Activated naive CD4-positive, alpha-beta T cell (primary cell): ENCODE data around the gene LECT2.

ENCODE experiments used
- DNase-seq, 4 experiments: peaks; one replicate each; lab custom pipeline; 2025; lab: John Stamatoyannopoulos, UW

LECT2 gene

DNA sequence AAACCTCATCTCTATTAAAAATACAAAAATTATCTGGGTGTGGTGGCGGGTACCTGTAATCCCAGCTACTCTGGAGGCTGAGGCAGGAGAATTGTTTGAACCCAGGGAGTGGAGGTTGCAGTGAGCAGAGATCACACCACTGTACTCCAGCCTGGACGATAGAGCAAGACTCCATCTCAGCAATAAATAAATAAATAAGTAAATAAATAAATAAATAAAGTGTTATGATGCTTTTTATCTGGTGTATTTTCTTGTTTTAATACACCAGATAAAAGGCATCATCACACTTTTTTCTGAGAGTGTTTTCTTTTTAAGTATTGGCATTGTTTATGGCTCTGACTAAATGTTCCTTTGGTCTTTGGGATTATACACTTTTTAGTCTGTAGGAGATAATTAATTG is 24.2 kb upstream of the LECT2 start:
- no peak for DNase-seq

- no peak for DNase-seq
Observed at GRCh38 chr5:135978212-135978631, 23.4 kb upstream of the LECT2 start.

DNA sequence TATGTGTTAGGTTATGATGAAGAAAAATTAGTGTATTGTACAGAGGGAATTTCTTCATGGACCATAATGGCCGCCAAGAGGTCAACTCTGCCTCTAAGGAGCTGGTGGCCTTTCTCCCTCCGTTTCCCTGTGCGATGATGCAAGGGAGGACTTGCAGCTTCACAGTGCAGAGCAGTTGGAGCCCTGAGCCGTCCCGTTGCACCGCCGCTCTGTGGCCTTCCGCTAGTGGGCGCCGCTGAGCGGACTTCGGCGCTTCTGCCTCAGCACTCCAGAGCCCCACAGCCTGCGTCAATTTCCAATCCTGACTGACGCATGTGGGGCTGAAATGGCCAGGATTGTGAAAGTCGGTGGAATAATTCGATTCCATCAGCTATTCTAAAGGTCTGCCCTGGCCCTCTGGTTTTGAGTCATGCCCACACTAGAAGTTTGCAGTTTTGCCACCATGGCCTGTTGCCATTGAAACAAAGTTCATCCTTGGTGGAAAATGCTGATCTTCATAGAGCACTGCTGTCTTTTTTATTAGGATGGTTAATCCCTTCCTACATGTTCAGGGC is 22.7 kb upstream of the LECT2 start:
- no peak for DNase-seq

- no peak for DNase-seq
Observed at GRCh38 chr5:135976216-135976615, 21.4 kb upstream of the LECT2 start.

GRCh38 chr5:135975122-135975521 is 20.3 kb upstream of the LECT2 start:
- DNase-seq: no peak

DNA sequence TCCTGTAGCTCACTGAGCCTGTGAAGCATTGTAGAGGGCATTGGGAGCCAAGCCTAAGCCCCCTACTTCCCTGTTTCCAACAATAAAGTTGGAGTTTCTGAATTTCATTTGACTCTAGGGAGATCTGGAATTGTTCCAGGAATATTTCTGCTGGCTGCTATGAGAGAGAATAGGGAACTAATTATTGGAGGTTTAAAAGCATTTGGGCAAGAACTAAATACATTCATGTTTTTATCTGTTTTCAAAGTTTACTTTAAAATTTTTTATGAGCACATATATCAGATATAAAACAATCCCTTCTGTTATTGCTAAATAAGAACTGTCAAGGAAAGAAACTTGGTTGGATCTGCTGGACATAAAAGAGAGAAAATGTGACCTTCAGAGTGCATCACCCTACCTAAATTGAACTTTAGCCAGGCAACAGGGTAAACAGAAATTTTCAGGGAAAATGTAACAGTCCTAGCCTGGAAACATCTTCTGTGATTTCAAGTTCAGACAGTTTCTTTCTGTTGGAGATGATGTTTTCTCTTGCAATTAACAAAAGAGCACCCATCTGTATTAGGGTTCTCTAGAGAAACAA is 19.3 kb upstream of the LECT2 start:
- DNase-seq: no peak

DNA sequence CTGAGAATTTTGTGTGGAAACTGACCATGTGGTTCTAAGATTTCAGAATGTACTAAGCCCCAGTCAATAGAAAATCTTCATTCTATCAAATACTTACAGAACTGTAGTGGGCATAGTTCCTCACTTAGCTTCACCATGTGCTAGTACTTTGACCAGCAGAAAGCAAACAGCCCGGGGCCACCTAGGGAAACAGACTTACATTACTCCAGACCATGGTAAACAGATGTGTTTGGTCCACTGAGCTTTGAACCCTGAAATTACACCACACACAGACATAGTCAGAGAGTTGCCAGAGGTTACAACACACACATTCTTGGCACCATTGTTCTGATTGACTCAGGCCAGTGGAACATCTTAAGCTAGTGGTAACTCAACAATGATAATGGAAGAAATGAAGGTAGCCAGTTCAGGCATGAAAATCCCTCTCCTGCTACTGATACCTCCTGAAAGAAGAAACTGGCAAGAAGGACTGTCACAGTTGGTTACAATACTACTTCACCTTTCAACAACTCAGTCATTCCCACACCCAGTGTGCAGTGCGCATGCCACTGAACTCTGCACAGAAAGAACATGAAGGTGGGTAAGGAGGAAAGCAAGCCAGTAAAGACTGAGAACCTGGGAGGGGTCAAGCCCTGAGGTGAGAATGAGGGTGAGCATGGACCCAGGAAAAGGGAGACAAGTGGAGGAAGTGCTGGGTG is 18.7 kb upstream of the LECT2 start:
- no peak for DNase-seq

DNA sequence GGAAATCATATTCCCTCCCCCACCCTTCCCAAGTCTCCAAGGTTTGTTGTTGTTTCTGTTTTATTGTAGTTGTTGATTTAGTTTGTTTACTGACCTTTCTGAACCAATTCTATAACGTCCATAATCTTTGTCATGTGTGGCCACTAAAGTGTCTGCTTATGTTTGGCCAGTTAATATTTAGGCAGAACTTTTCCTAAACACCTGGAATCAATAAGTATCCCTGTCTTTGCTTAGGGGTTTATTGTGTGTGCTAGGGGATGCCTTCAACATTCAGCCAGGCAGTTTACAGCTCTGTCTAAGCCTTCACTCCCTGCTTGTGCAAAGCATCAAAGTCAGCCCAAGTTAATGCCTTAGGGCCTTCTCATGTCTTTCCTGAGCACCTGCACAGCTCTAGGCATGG is 16.9 kb upstream of the LECT2 start:
- DNase-seq: no peak

GRCh38 chr5:135966790-135967189 is 12.0 kb upstream of the LECT2 start:
- DNase-seq: no peak

DNA sequence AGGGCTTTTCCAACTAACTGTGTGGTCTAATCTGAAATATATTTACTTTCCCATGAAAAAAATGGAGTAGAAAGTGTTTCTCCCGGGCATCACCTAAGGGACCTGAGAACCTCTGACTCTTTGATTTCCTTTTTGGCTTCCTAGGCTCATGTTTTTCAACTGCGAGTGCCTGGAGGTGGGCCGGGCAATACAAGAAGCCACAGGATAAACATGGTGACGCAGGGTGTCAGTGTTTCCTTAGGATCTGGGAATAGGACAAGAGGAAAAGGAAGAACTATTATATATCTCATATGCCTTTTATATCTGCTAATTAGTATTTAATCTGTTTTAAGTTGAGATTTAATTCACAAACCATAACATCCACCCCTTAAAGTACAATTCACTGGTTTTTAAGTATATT is 11.4 kb upstream of the LECT2 start:
- DNase-seq: no peak

GRCh38 chr5:135965504-135965903 is 10.7 kb upstream of the LECT2 start:
- no peak for DNase-seq

DNA sequence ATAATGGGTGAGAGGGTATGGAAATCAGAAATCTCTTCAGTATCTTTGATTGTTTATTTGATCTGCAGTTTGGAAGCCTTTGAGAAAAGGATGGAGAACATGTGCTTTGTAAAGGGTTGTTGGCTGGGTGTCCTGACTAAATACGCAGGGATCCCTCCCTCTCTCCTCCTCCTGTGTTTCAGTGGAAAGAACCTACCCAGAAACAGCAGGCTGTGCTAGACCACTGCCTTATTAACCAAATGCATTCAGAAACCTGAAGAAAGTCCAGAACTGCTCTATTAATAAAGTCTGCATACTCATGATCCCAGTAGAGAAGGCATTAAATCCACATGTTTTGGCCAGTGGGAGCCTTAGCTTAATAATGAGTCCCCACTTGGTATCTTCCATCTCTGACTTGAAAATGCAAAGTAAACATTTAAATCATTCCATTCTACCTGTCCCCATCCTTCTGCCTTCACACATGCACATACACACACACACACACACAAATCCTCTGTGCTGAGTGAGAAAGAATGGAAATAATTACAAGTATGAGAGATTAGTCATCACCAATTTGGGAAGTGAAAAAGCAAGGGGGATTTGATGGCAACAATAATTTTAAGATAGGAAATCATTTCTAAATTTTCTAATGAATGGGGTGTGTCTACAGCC is 10.0 kb upstream of the LECT2 start:
- DNase-seq: no peak

DNA sequence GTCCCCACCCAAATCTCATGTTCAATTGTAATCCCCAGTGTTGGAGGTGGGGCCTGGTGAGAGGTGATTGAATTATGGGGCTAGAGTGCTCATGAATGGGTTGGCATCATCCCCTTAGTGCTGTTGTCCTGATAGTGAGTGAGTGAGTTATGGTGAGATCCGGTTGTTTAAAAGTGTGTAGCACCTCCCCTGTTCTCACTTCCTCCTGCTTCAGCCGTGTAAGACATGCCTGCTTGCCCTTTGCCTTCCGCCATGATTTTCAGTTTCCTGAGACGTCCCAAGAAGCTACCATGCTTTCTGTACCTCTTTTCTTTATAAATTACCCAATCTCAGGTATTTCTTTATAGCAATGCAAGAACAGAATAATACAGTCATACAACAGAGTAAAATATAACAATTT is 742 bp upstream of the LECT2 start:
- DNase-seq: no peak

DNA sequence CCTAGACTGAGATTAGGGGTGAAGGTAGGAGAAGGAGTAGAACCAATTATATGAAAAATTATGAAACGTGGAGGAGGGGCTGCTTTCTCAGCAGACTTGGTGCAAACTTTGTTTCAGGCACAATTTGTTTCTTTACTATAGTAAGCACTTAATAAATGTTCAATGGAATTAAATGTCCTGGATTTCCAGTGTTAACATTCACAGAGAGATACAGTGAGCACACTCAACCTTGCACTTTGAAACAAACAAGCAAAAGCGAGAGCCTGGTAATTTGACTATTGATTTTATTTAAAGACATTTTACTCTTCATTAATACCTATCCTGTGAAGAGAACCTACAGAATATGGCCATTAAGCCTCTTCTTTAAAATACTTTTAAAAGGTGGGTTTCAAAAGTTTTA is 933 bp downstream of the LECT2 start:
- DNase-seq: no peak

DNA sequence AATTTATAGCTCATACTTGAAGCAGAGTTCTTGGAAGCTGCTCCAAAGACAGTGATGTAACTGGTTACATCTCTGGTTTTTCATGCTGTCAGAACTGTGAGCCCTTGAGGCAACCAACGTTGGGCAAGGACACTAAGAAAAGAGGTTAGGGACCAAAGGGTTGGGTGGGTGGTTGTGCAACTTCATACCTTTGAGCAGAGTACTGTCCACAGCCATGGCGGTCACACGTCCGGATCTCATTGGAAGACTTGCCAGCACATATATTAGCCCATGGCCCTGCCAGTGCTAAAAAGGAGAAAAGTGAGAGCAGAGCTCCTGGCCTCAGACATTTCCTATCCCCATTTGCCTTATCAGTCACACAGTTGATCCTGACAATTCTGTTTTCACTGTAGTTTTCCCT is 2.1 kb downstream of the LECT2 start:
- no peak for DNase-seq

DNA sequence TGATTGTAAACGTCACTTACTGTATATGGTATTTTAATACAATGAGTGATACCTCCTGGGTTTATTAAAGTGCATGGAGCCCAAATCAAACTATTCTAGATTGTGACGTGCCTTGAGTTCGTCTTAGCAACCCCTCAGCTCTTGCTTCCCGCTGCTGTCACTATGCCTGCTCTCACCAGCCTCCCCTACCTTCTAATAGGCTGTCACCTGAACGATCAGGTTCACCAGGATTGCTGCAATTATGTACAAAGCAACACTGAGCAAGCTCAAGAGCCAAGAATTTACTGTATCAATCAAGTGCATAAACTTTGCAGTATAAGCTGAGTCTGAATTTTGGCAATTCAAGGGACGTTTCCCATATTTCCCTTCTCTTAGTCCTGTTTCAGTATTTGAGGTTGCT is 3.0 kb downstream of the LECT2 start:
- no peak for DNase-seq

- no peak for DNase-seq
Observed at GRCh38 chr5:135951257-135951656, 3.5 kb downstream of the LECT2 start.

GRCh38 chr5:135950611-135951010 is 4.2 kb downstream of the LECT2 start:
- DNase-seq: no peak

GRCh38 chr5:135944967-135945560 is 9.7 kb downstream of the LECT2 start:
- DNase-seq: no peak

GRCh38 chr5:135944564-135944963 is 10.2 kb downstream of the LECT2 start:
- no peak for DNase-seq

DNA sequence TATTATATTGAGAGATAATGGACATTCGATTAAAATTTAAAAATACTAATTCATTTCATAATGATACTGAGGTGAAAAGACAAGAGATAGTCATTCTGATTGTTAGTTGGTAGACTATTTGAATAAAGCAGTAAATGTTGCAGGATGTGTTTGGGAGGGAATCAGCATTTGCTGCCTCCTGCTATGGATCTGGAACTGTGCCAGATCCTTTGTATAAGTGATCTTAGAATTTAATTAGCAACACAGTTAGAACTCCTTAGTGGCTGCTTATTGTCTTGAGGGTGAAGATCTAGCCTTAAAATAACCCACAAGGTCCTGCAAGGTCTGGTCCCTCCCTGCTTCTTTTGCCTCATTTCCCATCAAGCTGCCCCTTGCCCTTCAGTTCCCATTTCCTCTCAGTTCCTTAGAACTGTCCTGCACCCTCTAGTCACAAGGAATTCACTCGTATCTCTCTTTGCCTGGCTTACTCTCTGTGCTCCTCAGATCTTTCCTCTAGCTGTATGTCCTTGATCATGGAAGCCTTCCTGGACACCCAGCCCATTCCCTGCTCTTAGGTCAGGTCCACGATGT is 12.5 kb downstream of the LECT2 start:
- no peak for DNase-seq

DNA sequence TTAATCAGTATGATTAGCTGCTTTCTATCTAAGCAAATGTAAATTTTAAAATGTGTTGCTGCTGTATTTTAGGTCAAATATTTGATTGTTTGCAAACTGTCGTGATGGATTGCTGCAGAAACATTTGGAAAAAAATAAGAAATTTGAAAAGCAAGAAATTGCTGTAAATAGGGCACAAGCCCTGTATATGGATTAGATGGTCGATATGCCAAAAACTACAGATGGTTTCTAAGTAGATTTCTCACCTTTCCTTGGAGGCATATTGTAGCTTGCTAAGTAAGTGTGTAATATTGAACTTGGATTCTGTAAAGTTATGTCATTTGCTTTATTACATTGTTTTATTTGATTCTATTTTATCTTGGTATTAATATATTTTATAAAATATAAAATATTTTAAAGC is 13.1 kb downstream of the LECT2 start:
- DNase-seq: no peak
